Mesangial cell (primary cell): ENCODE results near the gene OR1J1. TPM values are rescaled to one million over a fixed set of nuclear protein-coding genes. Genes with fewer than 3 reads are reported as not detected.

Experiments
- total RNA-seq: library from RNA; depleted of rRNA; stranded (reverse); fragments of >200 nt; gene quantifications from 2 replicates; pipeline ENCODE4 v1.2.3, GENCODE V29; 2015

OR1J1 gene, protein sequence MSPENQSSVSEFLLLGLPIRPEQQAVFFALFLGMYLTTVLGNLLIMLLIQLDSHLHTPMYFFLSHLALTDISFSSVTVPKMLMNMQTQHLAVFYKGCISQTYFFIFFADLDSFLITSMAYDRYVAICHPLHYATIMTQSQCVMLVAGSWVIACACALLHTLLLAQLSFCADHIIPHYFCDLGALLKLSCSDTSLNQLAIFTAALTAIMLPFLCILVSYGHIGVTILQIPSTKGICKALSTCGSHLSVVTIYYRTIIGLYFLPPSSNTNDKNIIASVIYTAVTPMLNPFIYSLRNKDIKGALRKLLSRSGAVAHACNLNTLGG
- total RNA-seq, result not detected in 2 replicates

DNA sequence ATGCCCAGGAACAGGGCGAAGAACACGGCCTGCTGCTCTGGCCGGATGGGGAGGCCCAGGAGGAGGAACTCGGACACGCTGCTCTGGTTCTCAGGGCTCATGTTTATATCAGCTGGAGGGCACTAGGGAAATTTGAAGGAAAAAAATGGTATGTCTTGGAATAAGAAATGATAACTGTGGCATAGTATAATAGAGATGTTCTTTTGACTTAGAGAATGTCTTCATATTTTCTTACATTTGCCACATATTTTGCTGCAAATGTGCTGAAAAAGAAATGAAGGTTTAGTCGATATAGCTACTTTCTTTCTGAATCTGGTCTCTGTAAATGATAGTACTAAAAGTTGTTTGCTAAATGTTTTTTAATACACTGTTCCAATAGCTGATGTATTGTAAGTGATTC lies at the start of gene OR1J1:
Gene OR1J1 (minus strand): TSS at position 101 of the 400 bp plus-strand sequence. CDS start 0 bp downstream, at position 101.

DNA sequence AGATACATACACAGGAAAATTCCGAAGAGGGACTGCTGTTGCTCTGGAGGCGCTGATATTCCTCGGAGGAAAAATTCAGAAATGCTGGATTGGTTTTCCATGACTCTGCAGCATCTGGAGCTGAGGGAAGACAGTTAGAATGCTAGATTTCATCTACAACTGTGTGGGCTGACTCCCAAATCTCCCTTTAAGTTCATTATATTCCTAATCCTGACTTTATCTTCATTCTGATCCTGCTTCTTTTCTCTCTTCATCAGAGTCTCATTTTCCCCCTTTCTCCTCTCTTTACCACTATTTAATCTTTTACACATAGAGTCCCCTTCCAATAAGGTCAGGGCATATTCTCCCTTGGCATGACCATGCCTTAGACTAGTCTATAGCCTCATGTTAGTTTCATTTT lies 49.5 kb upstream of the OR1J1 start, which contains the start of gene OR1N1:
Gene OR1N1 (minus strand): TSS at position 101 of the 400 bp plus-strand sequence. CDS start 0 bp downstream, at position 101.

DNA sequence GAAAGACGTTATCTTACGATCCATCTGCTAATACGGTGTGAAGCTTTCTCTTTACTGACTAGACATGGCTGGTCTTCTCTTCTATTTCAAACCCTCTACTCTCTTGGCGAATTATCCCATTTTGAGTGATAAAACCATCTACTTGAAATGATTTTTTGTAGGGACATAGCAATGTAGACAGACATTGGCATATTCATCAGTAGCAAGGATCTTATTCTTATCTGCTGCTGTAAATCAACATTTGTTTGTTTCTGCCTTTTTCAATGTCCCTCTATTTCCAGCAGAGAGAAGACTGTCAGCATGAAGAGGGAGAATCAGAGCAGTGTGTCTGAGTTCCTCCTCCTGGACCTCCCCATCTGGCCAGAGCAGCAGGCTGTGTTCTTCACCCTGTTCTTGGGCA lies 41.1 kb upstream of the OR1J1 start, which contains the start of gene OR1J4:
Gene OR1J4 (plus strand): TSS at position 301 of the 400 bp plus-strand sequence. CDS start 0 bp downstream, at position 301.

DNA sequence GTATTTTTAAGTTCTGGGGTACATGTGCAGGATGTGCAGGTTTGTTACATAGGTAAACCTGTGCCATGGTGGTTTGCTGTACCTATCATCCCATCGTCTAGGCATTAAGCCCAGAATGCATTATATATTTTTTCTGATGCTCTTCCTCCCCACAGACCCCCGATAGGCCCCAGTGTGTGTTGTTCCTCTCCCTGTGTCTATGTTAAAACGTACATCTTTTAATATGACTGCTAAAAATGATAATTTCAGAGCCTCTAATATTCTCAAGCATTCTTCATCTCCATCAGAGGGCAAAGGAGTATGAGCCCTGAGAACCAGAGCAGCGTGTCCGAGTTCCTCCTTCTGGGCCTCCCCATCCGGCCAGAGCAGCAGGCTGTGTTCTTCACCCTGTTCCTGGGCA lies 32.8 kb upstream of the OR1J1 start, which contains the start of gene OR1J2:
Gene OR1J2 (plus strand): TSS at position 301 of the 400 bp plus-strand sequence. CDS start 0 bp downstream, at position 301.

Other genes with a start within 250 kb of the OR1J1 start
- under 0.01 and 0.13 TPM in 2 replicates for gene LHX6, start 249.0 kb downstream of the OR1J1 start, total RNA-seq
- 6.2 and 9.0 TPM in 2 replicates for gene RBM18, start 213.1 kb downstream of the OR1J1 start, total RNA-seq
- 24.7 and 31.3 TPM in 2 replicates for gene MRRF, start 213.0 kb downstream of the OR1J1 start, total RNA-seq
- gene PTGS1, start 106.9 kb downstream of the OR1J1 start, total RNA-seq, result 0.16 and 1.4 TPM in 2 replicates
- not detected in 2 replicates for gene OR1J2, start 32.9 kb upstream of the OR1J1 start, total RNA-seq
- not detected in 2 replicates for gene OR1J4, start 41.2 kb upstream of the OR1J1 start, total RNA-seq
- gene OR1N1, start 49.4 kb upstream of the OR1J1 start, total RNA-seq, result not detected in 2 replicates
- gene OR1N2, start 75.2 kb upstream of the OR1J1 start, total RNA-seq, result not detected in 2 replicates
- gene OR1L8, start 105.5 kb upstream of the OR1J1 start, total RNA-seq, result not detected in 2 replicates
- not detected in 2 replicates for gene OR1Q1, start 136.8 kb upstream of the OR1J1 start, total RNA-seq
- gene OR1B1, start 179.7 kb upstream of the OR1J1 start, total RNA-seq, result not detected in 2 replicates
- not detected in 2 replicates for gene OR1L1, start 183.8 kb upstream of the OR1J1 start, total RNA-seq
- gene OR1L3, start 197.2 kb upstream of the OR1J1 start, total RNA-seq, result not detected in 2 replicates
- gene OR1L4, start 246.1 kb upstream of the OR1J1 start, total RNA-seq, result not detected in 2 replicates